K562 (cell line): Measurements from ENCODE around the gene PDE11A. TPM values are rescaled to one million over a fixed set of nuclear protein-coding genes. Genes with fewer than 3 reads are reported as not detected.

Source experiments
- CHD2 ChIP-seq: IDR thresholded peaks from 2 replicates; pipeline ENCODE4 v1.6.1; 2011; ENCODE audit warnings: low read depth, low read length
- FOXK1 ChIP-seq: sonication (generic); formaldehyde crosslinking; IDR thresholded peaks from 2 replicates; pipeline ENCODE4 v1.8.0; 2022; ENCODE audit warnings: missing genetic modification reagents, mild to moderate bottlenecking, borderline replicate concordance
- ILF3 ChIP-seq: fragments of 450-650 bp; IDR thresholded peaks from 2 replicates; pipeline ENCODE4 v1.6.1; 2018; ENCODE audit warnings: antibody characterized with exemption, mild to moderate bottlenecking, moderate library complexity, borderline replicate concordance
- SMAD4 ChIP-seq: fragments of 250-450 bp; sonication (Bioruptor Pico); conservative IDR thresholded peaks from 2 replicates; pipeline ENCODE4 v1.8.0; 2021; ENCODE audit warnings: inconsistent platforms, mild to moderate bottlenecking, moderate library complexity
- ZBTB8A ChIP-seq: fragments of 450-650 bp; IDR thresholded peaks from 2 replicates; pipeline ENCODE4 v1.6.1; 2018; ENCODE audit warnings: mild to moderate bottlenecking, moderate library complexity; ENCODE audit not compliant: partially characterized antibody
- ZNF212 ChIP-seq: fragments of 450-650 bp; formaldehyde crosslinking; IDR thresholded peaks from 2 replicates; pipeline ENCODE4 v1.4.0; 2020; ENCODE audit warnings: mild to moderate bottlenecking
- ZNF282 ChIP-seq: sonication (generic); formaldehyde crosslinking; IDR thresholded peaks from 2 replicates; pipeline ENCODE4 v1.8.1; 2023; ENCODE audit warnings: missing genetic modification reagents
- polyA plus RNA-seq, 8 experiments: library from polyadenylated mRNA; depleted of rRNA in 4 of 8; stranded (reverse) in 5 of 8; unstranded in 3 of 8; fragments of >200 nt; fragmentation: Nextera tagmentation in 2 of 8; fragmentation: Illumina TruSeq in 1 of 8; extraction: Ambion mirVana in 2 of 8; extraction: Trizol in 1 of 8; gene quantifications; 2 replicates each; pipeline versions ENCODE4 v1.2.1 to v1.2.3, GENCODE V29; 2011 to 2014; ENCODE audit warnings: inconsistent platforms in 1 of 8, missing spikeins in 1 of 8
- total RNA-seq, 7 experiments: library from RNA; depleted of rRNA in 6 of 7; stranded (reverse); fragments of >200 nt in 6 of 7; fragmentation: Illumina TruSeq in 2 of 7; extraction: Trizol in 2 of 7; gene quantifications; 2 replicates each; pipeline versions ENCODE4 v1.2.1 to v1.2.3, GENCODE V29; 2011 to 2021; ENCODE audit warnings: low replicate concordance in 1 of 7
- TF ChIP-seq, protein P1 (sequence below), 3 experiments: fragments of 200-800 bp in 1 of 3; fragments of 250-450 bp in 1 of 3; fragments of 450-650 bp in 1 of 3; sonication (Bioruptor Pico) in 1 of 3; sonication (Bioruptor generic) in 1 of 3; formaldehyde crosslinking in 1 of 3; IDR thresholded peaks; 2 replicates each; pipeline versions ENCODE4 v1.6.1 to v1.8.0; 2016 to 2022; ENCODE audit warnings: mild to moderate bottlenecking in 2 of 3, missing genetic modification characterization in 2 of 3, missing compliant biosample characterization in 1 of 3, moderate library complexity in 1 of 3
- TF ChIP-seq, protein P2 (sequence below): sonication (generic); formaldehyde crosslinking; IDR thresholded peaks from 2 replicates; pipeline ENCODE4 v1.8.0; 2022; ENCODE audit warnings: missing genetic modification reagents, mild to moderate bottlenecking, moderate library complexity, borderline replicate concordance
- TF ChIP-seq, protein P3 (sequence below), 2 experiments: fragments of 200-800 bp in 1 of 2; sonication (Bioruptor generic) in 1 of 2; sonication (generic) in 1 of 2; formaldehyde crosslinking in 1 of 2; IDR thresholded peaks in 1 of 2; conservative IDR thresholded peaks in 1 of 2; 2 replicates each; pipeline versions ENCODE4 v1.5.0 to v1.6.1; 2016 to 2020; ENCODE audit warnings: missing compliant biosample characterization in 1 of 2, missing genetic modification characterization in 1 of 2, missing genetic modification reagents in 1 of 2
- TF ChIP-seq, protein P4 (sequence below): fragments of 250-450 bp; sonication (Bioruptor Pico); IDR thresholded peaks from 2 replicates; pipeline ENCODE4 v1.5.1; 2021; ENCODE audit warnings: mild to moderate bottlenecking
- TF ChIP-seq, protein P5 (sequence below): fragments of 250-450 bp; sonication (Bioruptor Pico); IDR thresholded peaks from 2 replicates; pipeline ENCODE4 v1.4.0; 2020; ENCODE audit warnings: mild to moderate bottlenecking, moderate library complexity

PDE11A gene
- total and polyA plus RNA-seq, 9 of the 15 experiments (the other 6 are each of a cell fraction or from before 2014, with no cell fraction given) = 3.2 to 22.1 (median 5.7) TPM

DNA sequence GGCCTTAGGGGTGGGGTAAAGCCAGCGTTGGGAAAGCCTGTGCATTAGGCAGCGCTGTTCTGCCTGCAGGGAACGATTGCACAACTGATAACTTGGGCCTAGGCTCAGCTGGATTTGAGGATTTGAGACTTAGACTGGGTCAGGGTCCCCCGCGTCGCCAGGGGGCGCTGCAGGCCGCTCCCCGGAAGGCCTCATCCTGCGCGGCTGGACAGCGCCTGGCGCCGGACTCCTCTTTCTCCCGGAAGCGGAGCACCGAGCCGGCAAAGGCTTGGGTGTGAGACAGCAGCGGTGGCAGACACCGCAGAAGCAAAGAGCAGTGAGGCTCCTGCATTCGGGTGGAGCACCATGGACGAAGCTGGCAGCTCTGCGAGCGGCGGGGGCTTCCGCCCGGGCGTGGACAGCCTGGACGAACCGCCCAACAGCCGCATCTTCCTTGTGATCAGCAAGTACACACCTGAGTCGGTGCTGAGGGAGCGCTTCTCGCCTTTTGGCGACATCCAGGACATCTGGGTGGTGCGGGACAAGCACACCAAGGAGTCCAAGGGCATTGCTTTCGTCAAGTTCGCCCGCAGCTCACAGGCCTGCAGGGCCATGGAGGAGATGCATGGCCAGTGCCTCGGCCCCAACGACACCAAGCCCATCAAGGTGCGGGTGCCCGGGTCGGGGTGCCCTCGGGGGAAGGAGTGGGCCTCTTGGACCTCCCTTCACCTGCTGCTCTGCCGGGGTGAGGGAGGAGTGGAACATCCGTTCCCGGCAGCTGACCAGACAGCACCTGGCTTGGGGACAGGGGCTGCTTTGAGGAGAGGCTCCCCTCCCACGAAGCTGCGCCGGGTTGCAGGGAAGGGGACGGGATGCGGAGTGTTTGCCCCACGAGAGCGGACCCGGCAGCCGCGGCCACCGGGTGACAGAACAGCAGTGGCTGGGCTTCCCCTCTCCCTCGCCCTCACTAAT, 39.9 kb upstream of the PDE11A start, which contains the start of gene RBM45 (continued):
- TF ChIP-seq, protein P1, sequence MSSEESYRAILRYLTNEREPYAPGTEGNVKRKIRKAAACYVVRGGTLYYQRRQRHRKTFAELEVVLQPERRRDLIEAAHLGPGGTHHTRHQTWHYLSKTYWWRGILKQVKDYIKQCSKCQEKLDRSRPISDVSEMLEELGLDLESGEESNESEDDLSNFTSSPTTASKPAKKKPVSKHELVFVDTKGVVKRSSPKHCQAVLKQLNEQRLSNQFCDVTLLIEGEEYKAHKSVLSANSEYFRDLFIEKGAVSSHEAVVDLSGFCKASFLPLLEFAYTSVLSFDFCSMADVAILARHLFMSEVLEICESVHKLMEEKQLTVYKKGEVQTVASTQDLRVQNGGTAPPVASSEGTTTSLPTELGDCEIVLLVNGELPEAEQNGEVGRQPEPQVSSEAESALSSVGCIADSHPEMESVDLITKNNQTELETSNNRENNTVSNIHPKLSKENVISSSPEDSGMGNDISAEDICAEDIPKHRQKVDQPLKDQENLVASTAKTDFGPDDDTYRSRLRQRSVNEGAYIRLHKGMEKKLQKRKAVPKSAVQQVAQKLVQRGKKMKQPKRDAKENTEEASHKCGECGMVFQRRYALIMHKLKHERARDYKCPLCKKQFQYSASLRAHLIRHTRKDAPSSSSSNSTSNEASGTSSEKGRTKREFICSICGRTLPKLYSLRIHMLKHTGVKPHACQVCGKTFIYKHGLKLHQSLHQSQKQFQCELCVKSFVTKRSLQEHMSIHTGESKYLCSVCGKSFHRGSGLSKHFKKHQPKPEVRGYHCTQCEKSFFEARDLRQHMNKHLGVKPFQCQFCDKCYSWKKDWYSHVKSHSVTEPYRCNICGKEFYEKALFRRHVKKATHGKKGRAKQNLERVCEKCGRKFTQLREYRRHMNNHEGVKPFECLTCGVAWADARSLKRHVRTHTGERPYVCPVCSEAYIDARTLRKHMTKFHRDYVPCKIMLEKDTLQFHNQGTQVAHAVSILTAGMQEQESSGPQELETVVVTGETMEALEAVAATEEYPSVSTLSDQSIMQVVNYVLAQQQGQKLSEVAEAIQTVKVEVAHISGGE (CRISPR knock-in tag; IDR thresholded peaks at IDR 0.05) = peak in 2 of 3 experiments; percentile 35 to 87; a peak in 3 of 6 replicates
- TF ChIP-seq ILF3 (no peak), FOXK1 (peak; percentile 88; the same call in 1 of the 2 replicates), CHD2 (no peak), ZNF212 (no peak), ZNF282 (no peak), ZBTB8A (no peak), SMAD4 (peak; percentile 87)
- TF ChIP-seq, protein P2, sequence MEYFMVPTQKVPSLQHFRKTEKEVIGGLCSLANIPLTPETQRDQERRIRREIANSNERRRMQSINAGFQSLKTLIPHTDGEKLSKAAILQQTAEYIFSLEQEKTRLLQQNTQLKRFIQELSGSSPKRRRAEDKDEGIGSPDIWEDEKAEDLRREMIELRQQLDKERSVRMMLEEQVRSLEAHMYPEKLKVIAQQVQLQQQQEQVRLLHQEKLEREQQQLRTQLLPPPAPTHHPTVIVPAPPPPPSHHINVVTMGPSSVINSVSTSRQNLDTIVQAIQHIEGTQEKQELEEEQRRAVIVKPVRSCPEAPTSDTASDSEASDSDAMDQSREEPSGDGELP (CRISPR knock-in tag) = peak; percentile 98
- TF ChIP-seq, protein P3, sequence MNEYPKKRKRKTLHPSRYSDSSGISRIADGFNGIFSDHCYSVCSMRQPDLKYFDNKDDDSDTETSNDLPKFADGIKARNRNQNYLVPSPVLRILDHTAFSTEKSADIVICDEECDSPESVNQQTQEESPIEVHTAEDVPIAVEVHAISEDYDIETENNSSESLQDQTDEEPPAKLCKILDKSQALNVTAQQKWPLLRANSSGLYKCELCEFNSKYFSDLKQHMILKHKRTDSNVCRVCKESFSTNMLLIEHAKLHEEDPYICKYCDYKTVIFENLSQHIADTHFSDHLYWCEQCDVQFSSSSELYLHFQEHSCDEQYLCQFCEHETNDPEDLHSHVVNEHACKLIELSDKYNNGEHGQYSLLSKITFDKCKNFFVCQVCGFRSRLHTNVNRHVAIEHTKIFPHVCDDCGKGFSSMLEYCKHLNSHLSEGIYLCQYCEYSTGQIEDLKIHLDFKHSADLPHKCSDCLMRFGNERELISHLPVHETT (CRISPR knock-in tag; conservative IDR thresholded peaks at IDR 0.05 in 1 of 2, IDR thresholded peaks at IDR 0.05 in 1 of 2) = peak in 1 of 2 experiments; percentile 65; a peak in 1 of 4 replicates
- TF ChIP-seq, protein P4, sequence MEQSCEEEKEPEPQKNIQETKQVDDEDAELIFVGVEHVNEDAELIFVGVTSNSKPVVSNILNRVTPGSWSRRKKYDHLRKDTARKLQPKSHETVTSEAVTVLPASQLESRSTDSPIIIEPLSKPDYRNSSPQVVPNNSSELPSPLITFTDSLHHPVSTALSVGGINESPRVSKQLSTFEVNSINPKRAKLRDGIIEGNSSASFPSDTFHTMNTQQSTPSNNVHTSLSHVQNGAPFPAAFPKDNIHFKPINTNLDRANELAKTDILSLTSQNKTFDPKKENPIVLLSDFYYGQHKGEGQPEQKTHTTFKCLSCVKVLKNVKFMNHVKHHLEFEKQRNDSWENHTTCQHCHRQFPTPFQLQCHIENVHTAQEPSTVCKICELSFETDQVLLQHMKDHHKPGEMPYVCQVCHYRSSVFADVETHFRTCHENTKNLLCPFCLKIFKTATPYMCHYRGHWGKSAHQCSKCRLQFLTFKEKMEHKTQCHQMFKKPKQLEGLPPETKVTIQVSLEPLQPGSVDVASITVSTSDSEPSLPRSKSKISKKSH (CRISPR knock-in tag) = no peak
- TF ChIP-seq, protein P5, sequence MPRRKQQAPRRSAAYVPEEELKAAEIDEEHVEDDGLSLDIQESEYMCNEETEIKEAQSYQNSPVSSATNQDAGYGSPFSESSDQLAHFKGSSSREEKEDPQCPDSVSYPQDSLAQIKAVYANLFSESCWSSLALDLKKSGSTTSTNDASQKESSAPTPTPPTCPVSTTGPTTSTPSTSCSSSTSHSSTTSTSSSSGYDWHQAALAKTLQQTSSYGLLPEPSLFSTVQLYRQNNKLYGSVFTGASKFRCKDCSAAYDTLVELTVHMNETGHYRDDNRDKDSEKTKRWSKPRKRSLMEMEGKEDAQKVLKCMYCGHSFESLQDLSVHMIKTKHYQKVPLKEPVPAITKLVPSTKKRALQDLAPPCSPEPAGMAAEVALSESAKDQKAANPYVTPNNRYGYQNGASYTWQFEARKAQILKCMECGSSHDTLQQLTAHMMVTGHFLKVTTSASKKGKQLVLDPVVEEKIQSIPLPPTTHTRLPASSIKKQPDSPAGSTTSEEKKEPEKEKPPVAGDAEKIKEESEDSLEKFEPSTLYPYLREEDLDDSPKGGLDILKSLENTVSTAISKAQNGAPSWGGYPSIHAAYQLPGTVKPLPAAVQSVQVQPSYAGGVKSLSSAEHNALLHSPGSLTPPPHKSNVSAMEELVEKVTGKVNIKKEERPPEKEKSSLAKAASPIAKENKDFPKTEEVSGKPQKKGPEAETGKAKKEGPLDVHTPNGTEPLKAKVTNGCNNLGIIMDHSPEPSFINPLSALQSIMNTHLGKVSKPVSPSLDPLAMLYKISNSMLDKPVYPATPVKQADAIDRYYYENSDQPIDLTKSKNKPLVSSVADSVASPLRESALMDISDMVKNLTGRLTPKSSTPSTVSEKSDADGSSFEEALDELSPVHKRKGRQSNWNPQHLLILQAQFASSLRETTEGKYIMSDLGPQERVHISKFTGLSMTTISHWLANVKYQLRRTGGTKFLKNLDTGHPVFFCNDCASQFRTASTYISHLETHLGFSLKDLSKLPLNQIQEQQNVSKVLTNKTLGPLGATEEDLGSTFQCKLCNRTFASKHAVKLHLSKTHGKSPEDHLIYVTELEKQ = no peak
